HEK293 (cell line): ENCODE measurements around the gene AKT3.

ENCODE experiments used
- OSR2 ChIP-seq: fragments of 450-650 bp; formaldehyde crosslinking; IDR thresholded peaks from 2 replicates; pipeline ENCODE4 v1.5.1; 2016; ENCODE audit warnings: missing biosample characterization, missing genetic modification characterization
- TF ChIP-seq, protein P1 (sequence below): fragments of 450-650 bp; formaldehyde crosslinking; conservative IDR thresholded peaks from 2 replicates; pipeline ENCODE4 v1.5.1; 2016; ENCODE audit warnings: low read depth, missing biosample characterization, missing genetic modification characterization

DNA sequence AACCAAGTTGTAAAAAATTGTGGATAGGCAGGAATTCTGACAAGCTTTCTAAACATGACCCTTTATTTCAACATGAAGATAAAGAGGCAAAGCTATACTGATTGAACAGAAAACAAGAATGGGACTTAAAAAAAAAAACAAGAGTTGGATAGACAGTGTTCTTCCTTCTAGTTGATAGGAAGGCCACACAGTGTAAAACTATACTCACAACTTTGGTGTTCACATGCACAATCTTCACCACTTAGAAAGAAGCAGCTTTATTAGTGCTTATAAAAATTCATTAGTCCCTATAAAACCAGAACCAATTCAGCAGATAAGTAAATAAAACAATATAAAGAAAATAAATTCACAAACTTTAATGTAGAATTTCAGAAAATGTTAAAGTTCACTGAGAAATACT, 101.8 kb downstream of the AKT3 start:
- TF ChIP-seq, protein P1, sequence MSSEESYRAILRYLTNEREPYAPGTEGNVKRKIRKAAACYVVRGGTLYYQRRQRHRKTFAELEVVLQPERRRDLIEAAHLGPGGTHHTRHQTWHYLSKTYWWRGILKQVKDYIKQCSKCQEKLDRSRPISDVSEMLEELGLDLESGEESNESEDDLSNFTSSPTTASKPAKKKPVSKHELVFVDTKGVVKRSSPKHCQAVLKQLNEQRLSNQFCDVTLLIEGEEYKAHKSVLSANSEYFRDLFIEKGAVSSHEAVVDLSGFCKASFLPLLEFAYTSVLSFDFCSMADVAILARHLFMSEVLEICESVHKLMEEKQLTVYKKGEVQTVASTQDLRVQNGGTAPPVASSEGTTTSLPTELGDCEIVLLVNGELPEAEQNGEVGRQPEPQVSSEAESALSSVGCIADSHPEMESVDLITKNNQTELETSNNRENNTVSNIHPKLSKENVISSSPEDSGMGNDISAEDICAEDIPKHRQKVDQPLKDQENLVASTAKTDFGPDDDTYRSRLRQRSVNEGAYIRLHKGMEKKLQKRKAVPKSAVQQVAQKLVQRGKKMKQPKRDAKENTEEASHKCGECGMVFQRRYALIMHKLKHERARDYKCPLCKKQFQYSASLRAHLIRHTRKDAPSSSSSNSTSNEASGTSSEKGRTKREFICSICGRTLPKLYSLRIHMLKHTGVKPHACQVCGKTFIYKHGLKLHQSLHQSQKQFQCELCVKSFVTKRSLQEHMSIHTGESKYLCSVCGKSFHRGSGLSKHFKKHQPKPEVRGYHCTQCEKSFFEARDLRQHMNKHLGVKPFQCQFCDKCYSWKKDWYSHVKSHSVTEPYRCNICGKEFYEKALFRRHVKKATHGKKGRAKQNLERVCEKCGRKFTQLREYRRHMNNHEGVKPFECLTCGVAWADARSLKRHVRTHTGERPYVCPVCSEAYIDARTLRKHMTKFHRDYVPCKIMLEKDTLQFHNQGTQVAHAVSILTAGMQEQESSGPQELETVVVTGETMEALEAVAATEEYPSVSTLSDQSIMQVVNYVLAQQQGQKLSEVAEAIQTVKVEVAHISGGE (tag by site-specific recombination) = no peak
- no peak for TF ChIP-seq OSR2 (tag by site-specific recombination)
